Gastroesophageal sphincter (tissue), 4 donors: ENCODE results near the gene ZNF337. TPM values are rescaled to one million over a fixed set of nuclear protein-coding genes. Genes with fewer than 3 reads are reported as not detected.

Experiments
- ATAC-seq: fragments of 150-250 bp; one replicate; pipeline ENCODE4 v1.9.1; 2016; ENCODE audit warnings: mild to moderate bottlenecking, moderate library complexity
- H3K27ac ChIP-seq, 4 donors: fragments of 200-600 bp; sonication (generic) in 3 of 4; 1 replicate in 3 of 4; 2 replicates in 1 of 4; pipeline ENCODE4 v1.5.1; 2016 to 2019
- H3K27me3 ChIP-seq: fragments of 200-600 bp; sonication (generic); one replicate; pipeline ENCODE4 v1.5.1; 2019
- H3K36me3 ChIP-seq, 2 donors: fragments of 200-600 bp; sonication (generic); one replicate each; pipeline ENCODE4 v1.5.1; 2019; ENCODE audit warnings: control low read depth in 1 of 2
- H3K4me1 ChIP-seq, 3 donors: fragments of 200-600 bp; sonication (generic); 1 replicate in 2 of 3; 2 replicates in 1 of 3; pipeline ENCODE4 v1.5.1; 2016 to 2019; ENCODE audit warnings: control low read depth in 2 of 3
- H3K4me3 ChIP-seq, 2 donors: fragments of 200-600 bp; sonication (generic); one replicate each; pipeline ENCODE4 v1.5.1; 2019; ENCODE audit warnings: mild to moderate bottlenecking in 1 of 2, moderate library complexity in 1 of 2
- H3K9me3 ChIP-seq, 3 donors: fragments of 200-600 bp; sonication (generic); one replicate each; pipeline ENCODE4 v1.5.1; 2017 to 2019; ENCODE audit warnings: control low read depth in 2 of 3
- EP300 ChIP-seq: sonication (generic); formaldehyde crosslinking; IDR thresholded peaks from one replicate; pipeline ENCODE4 v1.6.1; 2017; ENCODE audit warnings: antibody characterized with exemption, mild to moderate bottlenecking
- POLR2A ChIP-seq, 2 donors: fragments of 450-650 bp; IDR thresholded peaks; one replicate each; pipeline ENCODE4 v1.6.1; 2017; ENCODE audit warnings: antibody characterized with exemption in 2 of 2, mild to moderate bottlenecking in 2 of 2, moderate library complexity in 1 of 2
- POLR2AphosphoS5 ChIP-seq: sonication (generic); formaldehyde crosslinking; IDR thresholded peaks from one replicate; pipeline ENCODE4 v1.6.1; 2017; ENCODE audit warnings: antibody characterized with exemption
- WGBS, 2 donors: methylation state at CpG; one replicate each; pipeline ENCODE4 v1.1.5; 2018; ENCODE audit warnings: low coverage in 1 of 2; 5-methylcytosine and 5-hydroxymethylcytosine counted together
- small RNA-seq, 4 donors: library from RNA; depleted of rRNA; stranded (forward); fragments of <200 nt; gene quantifications; one replicate each; pipeline ENCODE3, GENCODE V24; 2016
- total RNA-seq, 4 donors: library from RNA; depleted of rRNA; stranded (reverse); fragments of >200 nt; gene quantifications; one replicate each; pipeline ENCODE4 v1.1.0, GENCODE V29; 2016
- TF ChIP-seq, protein P1 (sequence below), 4 experiments: fragments of 200-600 bp in 2 of 4; fragments of 450-650 bp in 2 of 4; sonication (generic) in 1 of 4; IDR thresholded peaks; one replicate each; pipeline ENCODE4 v1.5.1; 2017 to 2019; ENCODE audit warnings: antibody characterized with exemption in 4 of 4, mild to moderate bottlenecking in 2 of 4, moderate library complexity in 2 of 4

Gene ZNF337
- total RNA-seq, 4 donors from 2014 or later, result 14.9 to 23.3 (median 18.7) TPM

DNA sequence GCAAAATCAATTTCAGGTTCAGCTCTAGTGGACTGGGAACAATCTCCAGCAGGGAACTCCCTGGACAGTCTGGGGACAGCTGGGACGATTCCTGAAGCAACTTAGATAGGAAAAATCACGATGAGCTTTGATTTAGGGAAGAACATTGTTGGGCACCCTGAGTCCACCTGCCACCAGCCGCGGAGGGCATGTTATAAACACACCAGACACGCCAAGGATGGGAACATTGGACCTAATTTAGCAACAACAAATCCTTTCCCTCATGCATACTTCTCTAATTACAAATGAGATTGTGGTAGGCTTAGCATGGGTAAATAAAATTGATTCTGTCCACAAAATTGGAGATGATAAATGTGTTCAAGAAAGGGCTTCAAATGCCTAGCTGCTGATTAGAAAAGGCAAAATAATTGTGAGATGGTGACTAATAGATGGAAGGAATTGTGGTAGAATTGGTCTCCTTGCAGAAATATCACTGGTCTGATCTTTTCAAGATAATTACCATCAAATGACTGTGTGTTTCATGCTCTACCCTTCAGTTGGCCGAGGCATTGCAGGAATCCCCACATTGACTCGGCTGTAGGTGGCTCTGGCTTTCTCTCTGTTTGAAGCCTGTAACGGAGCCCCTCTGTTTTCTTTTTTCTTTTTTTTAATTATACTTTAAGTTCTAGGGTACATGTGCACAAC is 66.7 kb downstream of the ZNF337 start:
- no peaks in the 10 kb centered on the region for H3K27me3 ChIP-seq
- no peak for ATAC-seq
- H3K9me3 ChIP-seq, result no peaks in the 10 kb centered on the region
- WGBS, 2 donors, result 85 to 93% methylated on average over 6 to 7 of the region's 8 CpGs
- TF ChIP-seq EP300, result no peak
- TF ChIP-seq, protein P1, sequence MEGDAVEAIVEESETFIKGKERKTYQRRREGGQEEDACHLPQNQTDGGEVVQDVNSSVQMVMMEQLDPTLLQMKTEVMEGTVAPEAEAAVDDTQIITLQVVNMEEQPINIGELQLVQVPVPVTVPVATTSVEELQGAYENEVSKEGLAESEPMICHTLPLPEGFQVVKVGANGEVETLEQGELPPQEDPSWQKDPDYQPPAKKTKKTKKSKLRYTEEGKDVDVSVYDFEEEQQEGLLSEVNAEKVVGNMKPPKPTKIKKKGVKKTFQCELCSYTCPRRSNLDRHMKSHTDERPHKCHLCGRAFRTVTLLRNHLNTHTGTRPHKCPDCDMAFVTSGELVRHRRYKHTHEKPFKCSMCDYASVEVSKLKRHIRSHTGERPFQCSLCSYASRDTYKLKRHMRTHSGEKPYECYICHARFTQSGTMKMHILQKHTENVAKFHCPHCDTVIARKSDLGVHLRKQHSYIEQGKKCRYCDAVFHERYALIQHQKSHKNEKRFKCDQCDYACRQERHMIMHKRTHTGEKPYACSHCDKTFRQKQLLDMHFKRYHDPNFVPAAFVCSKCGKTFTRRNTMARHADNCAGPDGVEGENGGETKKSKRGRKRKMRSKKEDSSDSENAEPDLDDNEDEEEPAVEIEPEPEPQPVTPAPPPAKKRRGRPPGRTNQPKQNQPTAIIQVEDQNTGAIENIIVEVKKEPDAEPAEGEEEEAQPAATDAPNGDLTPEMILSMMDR (IDR thresholded peaks at IDR 0.05), result no peak
- TF ChIP-seq POLR2AphosphoS5, result no peak
- TF ChIP-seq POLR2A (IDR thresholded peaks at IDR 0.05), result no peak
- H3K36me3 ChIP-seq, result peaks cover 0 to 9% of the 10 kb centered on the region in 2 donors
- peaks cover 0 to 1% (median 0%) of the 10 kb centered on the region in 3 donors for H3K4me1 ChIP-seq
- no peak overlapping the region for H3K4me3 ChIP-seq
- H3K27ac ChIP-seq, result no peak overlapping the region

DNA sequence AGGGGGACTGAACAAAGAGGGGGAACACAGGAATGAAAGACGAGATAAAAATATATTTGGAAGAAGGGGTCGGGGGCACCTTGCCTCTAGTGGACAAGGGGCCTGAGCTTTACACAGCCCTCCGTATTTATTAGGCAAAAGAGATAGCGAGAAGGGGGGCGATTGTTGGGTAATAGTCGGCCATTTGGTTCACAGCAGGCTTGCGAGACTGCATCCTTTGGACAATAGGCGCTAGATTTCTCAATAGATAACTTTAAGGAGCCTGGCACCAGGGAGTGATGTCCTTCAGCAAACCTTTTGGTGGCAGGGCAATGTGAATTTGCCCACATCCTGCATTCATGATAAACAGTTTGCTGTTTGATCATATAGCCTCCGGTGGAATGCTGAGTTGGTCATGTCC is 69.9 kb downstream of the ZNF337 start:
- Histone ChIP-seq H3K27ac (no peak overlapping the region), H3K4me3 (no peak overlapping the region), H3K4me1 (peaks cover 0 to 26% (median 0%) of the 10 kb centered on the region in 3 donors), H3K27me3 (no peaks in the 10 kb centered on the region), H3K9me3 (no peaks in the 10 kb centered on the region), H3K36me3 (no peaks in the 10 kb centered on the region)
- 69 to 78% methylated on average over 6 to 8 of the region's 9 CpGs for WGBS, 2 donors
- TF ChIP-seq POLR2A (IDR thresholded peaks at IDR 0.05), result no peak
- TF ChIP-seq, protein P1 (IDR thresholded peaks at IDR 0.05), result no peak
- TF ChIP-seq POLR2AphosphoS5, result no peak
- TF ChIP-seq EP300, result no peak
- no peak for ATAC-seq

DNA sequence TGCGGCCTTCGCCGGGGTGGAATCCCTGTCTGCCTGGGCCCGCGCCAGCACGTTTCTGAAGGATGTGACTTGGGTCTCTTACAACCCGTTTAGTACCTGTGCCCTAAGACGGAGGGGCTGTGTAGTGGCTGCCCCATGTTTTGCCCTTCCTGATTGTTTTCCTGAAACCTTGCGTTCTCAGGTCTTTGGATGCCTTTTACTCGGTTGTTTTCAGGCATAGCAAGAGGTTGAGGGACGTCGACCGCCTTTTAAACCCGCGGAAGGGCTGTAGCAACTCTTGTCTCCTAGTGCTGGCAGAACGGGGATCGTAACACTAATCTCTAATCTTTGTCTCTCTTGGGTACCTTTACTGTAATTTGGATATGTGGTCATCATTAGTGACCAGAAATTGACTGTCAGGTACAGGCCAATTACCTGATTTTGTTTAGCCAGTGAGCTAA is 72.1 kb downstream of the ZNF337 start:
- WGBS, 2 donors, result 49 to 56% methylated on average over 6 to 11 of the region's 17 CpGs

More for the DNA sequence above, 72.1 kb downstream of the ZNF337 start:
- H3K36me3 ChIP-seq, result no peaks in the 10 kb centered on the region
- TF ChIP-seq POLR2A (IDR thresholded peaks at IDR 0.05), result no peak
- no peak for TF ChIP-seq POLR2AphosphoS5
- no peak for TF ChIP-seq EP300
- TF ChIP-seq, protein P1 (IDR thresholded peaks at IDR 0.05), result no peak
- no peak for ATAC-seq
- no peaks in the 10 kb centered on the region for H3K9me3 ChIP-seq
- no peaks in the 10 kb centered on the region for H3K27me3 ChIP-seq
- peaks cover 0 to 29% (median 0%) of the 10 kb centered on the region in 3 donors for H3K4me1 ChIP-seq
- peak overlapping the region; percentile 69 to 97 for H3K4me3 ChIP-seq
- H3K27ac ChIP-seq, result peak overlapping the region; percentile 87 to 95 (median 92)

Small RNAs within 50 kb of the gene (small RNA-seq; reads per million reads assigned to genes)
- 0 reads per million in 4 donors for gene RN7SL594P

Other genes starting within 250 kb of the ZNF337 start
- gene NINL, start 111.3 kb downstream of the ZNF337 start, total RNA-seq, result 1 to 10 TPM; 4.2 to 7.5 (median 5.8) TPM
- gene NANP, start 72.8 kb downstream of the ZNF337 start, total RNA-seq, result 1 to 10 TPM; 5.0 to 7.7 (median 5.6) TPM